ENCODE results near the gene PTEN. TPM values are rescaled to one million over a fixed set of nuclear protein-coding genes. Genes with fewer than 3 reads are reported as not detected.
A peak's percentile ranks its signal among the peaks of the same experiment; 100 is the strongest.

The PTEN gene
- total RNA-seq, 1 donor from 2014 or later, result 121 TPM

- Histone ChIP-seq H3K9me3 (peaks cover 3% of the 10 kb centered on the region), H3K27ac (no peak overlapping the region), H3K4me3 (no peak overlapping the region), H3K4me1 (peaks cover 51% of the 10 kb centered on the region), H3K36me3 (no peaks in the 10 kb centered on the region), H3K27me3 (no peaks in the 10 kb centered on the region)
- TF ChIP-seq, protein P1, sequence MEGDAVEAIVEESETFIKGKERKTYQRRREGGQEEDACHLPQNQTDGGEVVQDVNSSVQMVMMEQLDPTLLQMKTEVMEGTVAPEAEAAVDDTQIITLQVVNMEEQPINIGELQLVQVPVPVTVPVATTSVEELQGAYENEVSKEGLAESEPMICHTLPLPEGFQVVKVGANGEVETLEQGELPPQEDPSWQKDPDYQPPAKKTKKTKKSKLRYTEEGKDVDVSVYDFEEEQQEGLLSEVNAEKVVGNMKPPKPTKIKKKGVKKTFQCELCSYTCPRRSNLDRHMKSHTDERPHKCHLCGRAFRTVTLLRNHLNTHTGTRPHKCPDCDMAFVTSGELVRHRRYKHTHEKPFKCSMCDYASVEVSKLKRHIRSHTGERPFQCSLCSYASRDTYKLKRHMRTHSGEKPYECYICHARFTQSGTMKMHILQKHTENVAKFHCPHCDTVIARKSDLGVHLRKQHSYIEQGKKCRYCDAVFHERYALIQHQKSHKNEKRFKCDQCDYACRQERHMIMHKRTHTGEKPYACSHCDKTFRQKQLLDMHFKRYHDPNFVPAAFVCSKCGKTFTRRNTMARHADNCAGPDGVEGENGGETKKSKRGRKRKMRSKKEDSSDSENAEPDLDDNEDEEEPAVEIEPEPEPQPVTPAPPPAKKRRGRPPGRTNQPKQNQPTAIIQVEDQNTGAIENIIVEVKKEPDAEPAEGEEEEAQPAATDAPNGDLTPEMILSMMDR (IDR thresholded peaks at IDR 0.05), result no peak
- TF ChIP-seq POLR2A (IDR thresholded peaks at IDR 0.05) (no peak), POLR2AphosphoS5 (IDR thresholded peaks at IDR 0.05; ENCODE audit: insufficient read depth in 1 of 2, low read depth in 1 of 2) (no peak)
- DNase-seq (ENCODE audit: extremely low spot score in 2 of 2), result no peak
- intact Hi-C loops (cut with DNase I), result no loop called here
Measured at GRCh38 chr10:87916515-87916914, 53.1 kb downstream of the PTEN start.

DNA sequence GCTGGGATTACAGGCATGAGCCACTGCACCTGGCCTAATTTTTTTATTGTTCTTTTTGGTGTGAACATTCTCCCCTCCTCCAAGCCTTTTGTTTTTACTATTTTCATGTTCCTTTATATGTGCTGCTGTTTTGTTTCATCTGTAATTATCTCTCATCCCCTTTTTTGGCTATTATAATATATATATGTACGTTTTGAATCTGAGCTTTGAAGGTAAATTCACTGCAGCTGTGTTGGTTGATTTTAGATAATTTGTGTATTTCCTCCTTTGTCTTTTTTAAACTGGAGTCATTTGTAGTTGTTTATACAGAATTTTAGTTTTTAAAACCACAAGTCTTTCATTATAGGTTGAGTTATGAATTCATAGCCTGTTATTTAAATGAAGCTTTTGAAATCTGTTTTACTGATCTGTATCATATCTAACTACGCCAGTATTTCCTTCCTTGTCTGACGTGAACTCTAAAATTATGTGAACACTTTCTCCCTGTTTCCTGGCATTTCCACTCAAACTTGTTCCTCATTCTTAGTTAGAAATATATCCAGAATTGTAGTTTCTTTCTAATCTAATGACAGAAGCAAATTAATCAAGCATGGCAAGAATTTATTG is 54.9 kb downstream of the PTEN start:
- Histone ChIP-seq H3K36me3 (no peaks in the 10 kb centered on the region), H3K4me1 (peaks cover 68% of the 10 kb centered on the region), H3K9me3 (peaks cover 3% of the 10 kb centered on the region), H3K27ac (no peak overlapping the region), H3K27me3 (no peaks in the 10 kb centered on the region), H3K4me3 (no peak overlapping the region)
- TF ChIP-seq, protein P1 (IDR thresholded peaks at IDR 0.05), result no peak
- TF ChIP-seq POLR2A (IDR thresholded peaks at IDR 0.05), result no peak
- no peak for TF ChIP-seq POLR2AphosphoS5 (IDR thresholded peaks at IDR 0.05; ENCODE audit: insufficient read depth in 1 of 2, low read depth in 1 of 2)
- intact Hi-C loops (cut with DNase I), result no loop called here
- DNase-seq (ENCODE audit: extremely low spot score in 2 of 2), result no peak

- intact Hi-C loops (cut with DNase I), result no loop called here
- peaks cover 82% of the 10 kb centered on the region for H3K4me1 ChIP-seq
- H3K9me3 ChIP-seq, result no peaks in the 10 kb centered on the region
- H3K36me3 ChIP-seq, result no peaks in the 10 kb centered on the region
- no peak overlapping the region for H3K4me3 ChIP-seq
- no peaks in the 10 kb centered on the region for H3K27me3 ChIP-seq
- no peak overlapping the region for H3K27ac ChIP-seq
- TF ChIP-seq, protein P1 (IDR thresholded peaks at IDR 0.05), result no peak
- TF ChIP-seq POLR2A (IDR thresholded peaks at IDR 0.05) (no peak), POLR2AphosphoS5 (IDR thresholded peaks at IDR 0.05; ENCODE audit: insufficient read depth in 1 of 2, low read depth in 1 of 2) (no peak)
- no peak for DNase-seq (ENCODE audit: extremely low spot score in 2 of 2)
Measured at GRCh38 chr10:87920538-87920937, 57.1 kb downstream of the PTEN start.

GRCh38 chr10:87921931-87922688 is 58.7 kb downstream of the PTEN start:
- intact Hi-C loops (cut with DNase I), result no loop called here
- Histone ChIP-seq H3K4me3 (no peak overlapping the region), H3K27ac (peak overlapping the region; percentile 17), H3K36me3 (no peaks in the 10 kb centered on the region), H3K4me1 (peaks cover 82% of the 10 kb centered on the region), H3K9me3 (no peaks in the 10 kb centered on the region), H3K27me3 (no peaks in the 10 kb centered on the region)
- TF ChIP-seq POLR2AphosphoS5 (IDR thresholded peaks at IDR 0.05; ENCODE audit: insufficient read depth in 1 of 2, low read depth in 1 of 2) (no peak), POLR2A (IDR thresholded peaks at IDR 0.05) (no peak)
- TF ChIP-seq, protein P1 (IDR thresholded peaks at IDR 0.05), result no peak
- DNase-seq (ENCODE audit: extremely low spot score in 2 of 2), result no peak

- TF ChIP-seq, protein P1 (IDR thresholded peaks at IDR 0.05), result no peak
- no peak for TF ChIP-seq POLR2AphosphoS5 (IDR thresholded peaks at IDR 0.05; ENCODE audit: insufficient read depth in 1 of 2, low read depth in 1 of 2)
- no peak for TF ChIP-seq POLR2A (IDR thresholded peaks at IDR 0.05)
- intact Hi-C loops (cut with DNase I), result no loop called here
- no peaks in the 10 kb centered on the region for H3K9me3 ChIP-seq
Measured at GRCh38 chr10:87923233-87923632, 59.8 kb downstream of the PTEN start.

More at GRCh38 chr10:87923233-87923632, 59.8 kb downstream of the PTEN start:
- Histone ChIP-seq H3K27me3 (no peaks in the 10 kb centered on the region), H3K4me1 (peaks cover 81% of the 10 kb centered on the region), H3K27ac (no peak overlapping the region), H3K36me3 (no peaks in the 10 kb centered on the region), H3K4me3 (no peak overlapping the region)
- DNase-seq (ENCODE audit: extremely low spot score in 2 of 2), result no peak
